Fibroblast of skin of abdomen (primary cell): Measurements from ENCODE around the gene PPDPF.
"Not testable (repeated sequence)": the region's sequence is repeated elsewhere in the genome, so short reads cannot be mapped to it uniquely, and the experiment has no call there.

Source experiments
- DNase-seq: peaks from one replicate; pipeline ENCODE4 v3.0.0-alpha.2; 2013

Gene PPDPF

GRCh38 chr20:63566395-63567135, 46.0 kb downstream of the PPDPF start:
- no peak for DNase-seq

DNA sequence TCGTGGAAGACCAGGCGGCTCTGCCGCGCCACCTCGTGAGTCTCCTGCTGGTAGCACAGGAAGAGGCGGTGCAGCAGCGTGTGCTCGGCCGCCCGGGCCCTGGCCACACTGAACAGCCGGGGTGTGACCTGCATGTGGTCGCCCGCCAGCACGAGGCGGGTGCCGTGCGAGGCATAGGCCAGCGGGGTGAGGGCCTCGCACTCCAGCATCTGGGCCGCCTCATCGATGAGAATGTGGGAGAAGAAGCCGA, 46.5 kb downstream of the PPDPF start:
- no peak for DNase-seq

- DNase-seq, result no peak
Observed at GRCh38 chr20:63567386-63568169, 47.0 kb downstream of the PPDPF start.

DNA sequence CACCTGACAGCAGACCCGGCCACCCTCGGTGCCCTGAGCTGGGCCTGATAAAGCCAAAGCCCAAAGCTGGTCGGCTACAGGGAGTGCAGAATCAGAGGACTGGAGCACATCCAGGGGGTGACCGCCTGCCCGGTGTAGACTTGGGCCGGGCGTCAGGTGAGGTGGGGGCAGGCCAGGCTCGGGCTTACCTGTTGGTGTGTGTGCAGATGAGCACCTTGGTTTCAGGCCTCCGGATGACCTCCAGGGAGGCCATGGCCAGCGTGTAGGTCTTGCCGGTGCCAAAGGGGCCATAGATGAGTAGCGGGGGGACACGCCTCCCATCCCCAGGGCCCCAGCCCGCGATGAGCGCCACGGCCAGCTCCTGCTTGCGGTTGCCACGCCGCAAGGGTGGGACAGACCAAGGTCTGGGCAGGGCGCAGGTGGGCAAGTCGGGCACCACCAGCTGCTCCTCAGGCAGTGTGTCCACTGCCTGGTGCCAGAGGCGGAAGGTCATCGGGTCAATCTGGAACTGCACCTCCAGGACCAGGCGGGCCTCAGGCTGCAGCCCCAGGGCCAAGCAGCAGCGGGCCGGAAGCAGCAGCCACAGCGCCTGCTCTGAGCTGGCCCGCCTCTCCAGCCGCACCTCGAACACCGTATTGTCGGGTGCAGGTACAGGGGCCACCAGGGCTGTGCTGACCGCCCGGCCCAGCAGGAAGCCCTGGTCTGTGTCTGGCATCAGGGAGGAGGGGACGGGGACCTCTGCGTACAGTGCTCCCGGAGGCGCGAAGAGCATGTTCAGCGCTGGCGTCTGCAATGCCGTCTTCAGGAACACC, 47.8 kb downstream of the PPDPF start:
- DNase-seq, result no peak

GRCh38 chr20:63568986-63569949, 48.7 kb downstream of the PPDPF start:
- no peak for DNase-seq

DNA sequence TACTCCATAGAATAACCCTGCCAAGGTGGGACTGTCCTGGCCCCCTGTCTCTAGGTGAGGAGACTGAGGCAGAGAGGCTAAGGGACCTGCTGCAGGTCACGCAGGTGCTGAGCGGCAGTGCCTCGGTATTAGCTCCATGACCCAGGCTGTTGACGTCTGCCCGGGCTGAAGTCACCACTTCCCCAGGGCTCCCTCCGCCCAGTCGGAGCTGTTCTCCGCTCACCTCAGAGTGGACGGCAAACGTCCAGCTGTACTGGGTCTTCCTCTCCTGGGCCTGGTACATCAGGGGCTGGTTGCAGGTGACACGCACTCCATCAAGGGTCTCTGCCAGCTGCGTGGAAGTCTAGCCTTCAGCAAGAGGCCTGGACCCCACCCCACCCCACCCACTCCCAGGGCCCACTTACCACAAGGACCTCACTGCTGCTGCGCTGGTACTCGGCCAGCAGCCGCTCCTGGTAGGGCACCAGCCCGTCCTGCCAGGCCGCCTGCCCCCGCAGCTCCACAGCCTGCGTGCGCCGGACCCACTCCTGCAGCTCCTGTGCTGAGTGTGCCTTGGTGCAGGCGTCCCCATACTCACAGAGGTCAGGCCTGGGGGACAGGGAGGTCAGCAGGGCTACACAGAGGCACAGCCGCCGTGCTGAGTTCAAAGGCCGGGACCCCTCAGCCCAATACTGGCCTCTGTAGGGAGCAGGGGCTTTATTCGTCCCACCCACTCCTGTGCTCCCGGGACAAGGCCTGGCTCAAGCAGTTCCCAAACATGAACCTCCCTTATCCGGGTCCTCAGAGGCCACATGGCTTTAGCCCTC, 49.9 kb downstream of the PPDPF start:
- DNase-seq, result no peak

- not testable (repeated sequence) for DNase-seq
Observed at GRCh38 chr20:63571087-63571478, 50.5 kb downstream of the PPDPF start.
